Astrocyte (in vitro differentiated cells and primary cell): ENCODE results near the gene OPTN.

ENCODE experiments used
- EZH2 ChIP-seq: IDR thresholded peaks from 2 replicates; pipeline ENCODE4 v1.6.1; 2012; ENCODE audit warnings: mild to moderate bottlenecking, low read length, inconsistent platforms; ENCODE audit not compliant: insufficient read depth
- TF ChIP-seq, protein P1 (sequence below): IDR thresholded peaks from 2 replicates; pipeline ENCODE4 v1.5.1; 2011; ENCODE audit warnings: low read depth, mild to moderate bottlenecking, inconsistent platforms, low read length, moderate library complexity; ENCODE audit not compliant: insufficient read depth

DNA sequence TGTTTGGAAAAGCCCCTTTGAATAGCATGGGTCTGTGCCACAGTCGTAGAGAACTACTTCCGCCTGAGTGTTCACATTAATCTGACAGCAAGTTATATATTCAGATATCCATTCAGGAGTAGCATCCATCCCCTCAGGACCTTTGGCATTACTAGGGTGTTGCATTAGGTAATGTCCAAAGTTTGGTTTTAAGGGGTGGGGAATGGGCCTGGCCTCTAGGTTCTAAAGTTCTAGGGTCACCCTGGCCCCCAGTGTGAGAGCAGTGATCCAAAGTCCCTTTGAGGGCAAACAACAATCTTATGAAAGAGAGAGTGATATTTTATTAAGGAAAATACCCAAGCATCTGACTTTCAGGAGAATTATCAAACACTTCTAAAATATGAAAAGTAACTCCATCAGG, 73.7 kb downstream of the OPTN start:
- TF ChIP-seq EZH2 = no peak
- TF ChIP-seq, protein P1, sequence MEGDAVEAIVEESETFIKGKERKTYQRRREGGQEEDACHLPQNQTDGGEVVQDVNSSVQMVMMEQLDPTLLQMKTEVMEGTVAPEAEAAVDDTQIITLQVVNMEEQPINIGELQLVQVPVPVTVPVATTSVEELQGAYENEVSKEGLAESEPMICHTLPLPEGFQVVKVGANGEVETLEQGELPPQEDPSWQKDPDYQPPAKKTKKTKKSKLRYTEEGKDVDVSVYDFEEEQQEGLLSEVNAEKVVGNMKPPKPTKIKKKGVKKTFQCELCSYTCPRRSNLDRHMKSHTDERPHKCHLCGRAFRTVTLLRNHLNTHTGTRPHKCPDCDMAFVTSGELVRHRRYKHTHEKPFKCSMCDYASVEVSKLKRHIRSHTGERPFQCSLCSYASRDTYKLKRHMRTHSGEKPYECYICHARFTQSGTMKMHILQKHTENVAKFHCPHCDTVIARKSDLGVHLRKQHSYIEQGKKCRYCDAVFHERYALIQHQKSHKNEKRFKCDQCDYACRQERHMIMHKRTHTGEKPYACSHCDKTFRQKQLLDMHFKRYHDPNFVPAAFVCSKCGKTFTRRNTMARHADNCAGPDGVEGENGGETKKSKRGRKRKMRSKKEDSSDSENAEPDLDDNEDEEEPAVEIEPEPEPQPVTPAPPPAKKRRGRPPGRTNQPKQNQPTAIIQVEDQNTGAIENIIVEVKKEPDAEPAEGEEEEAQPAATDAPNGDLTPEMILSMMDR = no peak
